ENCODE results near the gene CTAGE9. TPM values are rescaled to one million over a fixed set of nuclear protein-coding genes. Genes with fewer than 3 reads are reported as not detected.

CTAGE9 gene
- total RNA-seq, 2 experiments from 2014 or later, result not detected

Other genes starting within 250 kb of the CTAGE9 start
- not detected for gene ARG1, start 137.8 kb downstream of the CTAGE9 start, total RNA-seq
- gene MED23, start 82.8 kb downstream of the CTAGE9 start, total RNA-seq, result 10 to 100 TPM; 26.1 to 27.8 TPM
- gene ENPP3, start 73.7 kb downstream of the CTAGE9 start, total RNA-seq, result under 1 TPM; 0.11 to 0.47 TPM
- not detected for gene OR2A4, start 9.6 kb downstream of the CTAGE9 start, total RNA-seq
- gene ENPP1, start 97.0 kb upstream of the CTAGE9 start, total RNA-seq, result under 1 TPM; 0.29 to 0.50 TPM
- gene CCN2, start 240.4 kb upstream of the CTAGE9 start, total RNA-seq, result not detected